ENCODE data around the gene ZNF273.

DNA sequence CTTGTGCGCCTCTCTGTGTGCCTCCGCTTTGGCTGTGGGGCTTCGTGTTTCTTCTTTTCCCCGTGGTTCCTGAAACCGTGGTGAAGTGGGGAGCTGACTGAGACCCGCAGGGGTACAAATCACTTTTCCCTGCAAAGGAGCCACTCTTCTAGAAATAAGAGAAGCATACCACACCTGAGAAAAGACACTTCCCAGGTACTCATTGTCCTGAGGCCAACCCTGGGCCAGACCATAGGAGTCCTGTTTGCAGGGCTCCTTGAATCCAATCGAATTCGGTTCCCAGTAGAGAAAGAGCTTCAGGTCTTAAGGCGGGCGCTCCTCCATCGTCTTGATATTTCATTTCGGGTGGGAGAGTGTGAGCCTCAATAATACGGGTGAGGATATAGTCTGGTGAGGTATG lies 32.4 kb upstream of the ZNF273 start:
- TF ChIP-seq CTCF (conservative IDR thresholded peaks at IDR 0.05; ENCODE audit: low read length) = no peak
- TF ChIP-seq EZH2phosphoT487 (IDR thresholded peaks at IDR 0.05; ENCODE audit: borderline replicate concordance) = no peak

Data from Loucy (cell line).